ENCODE data around the gene GNB5.

- TF ChIP-seq, protein P1, sequence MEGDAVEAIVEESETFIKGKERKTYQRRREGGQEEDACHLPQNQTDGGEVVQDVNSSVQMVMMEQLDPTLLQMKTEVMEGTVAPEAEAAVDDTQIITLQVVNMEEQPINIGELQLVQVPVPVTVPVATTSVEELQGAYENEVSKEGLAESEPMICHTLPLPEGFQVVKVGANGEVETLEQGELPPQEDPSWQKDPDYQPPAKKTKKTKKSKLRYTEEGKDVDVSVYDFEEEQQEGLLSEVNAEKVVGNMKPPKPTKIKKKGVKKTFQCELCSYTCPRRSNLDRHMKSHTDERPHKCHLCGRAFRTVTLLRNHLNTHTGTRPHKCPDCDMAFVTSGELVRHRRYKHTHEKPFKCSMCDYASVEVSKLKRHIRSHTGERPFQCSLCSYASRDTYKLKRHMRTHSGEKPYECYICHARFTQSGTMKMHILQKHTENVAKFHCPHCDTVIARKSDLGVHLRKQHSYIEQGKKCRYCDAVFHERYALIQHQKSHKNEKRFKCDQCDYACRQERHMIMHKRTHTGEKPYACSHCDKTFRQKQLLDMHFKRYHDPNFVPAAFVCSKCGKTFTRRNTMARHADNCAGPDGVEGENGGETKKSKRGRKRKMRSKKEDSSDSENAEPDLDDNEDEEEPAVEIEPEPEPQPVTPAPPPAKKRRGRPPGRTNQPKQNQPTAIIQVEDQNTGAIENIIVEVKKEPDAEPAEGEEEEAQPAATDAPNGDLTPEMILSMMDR (IDR thresholded peaks at IDR 0.05; ENCODE audit: insufficient read depth, low read depth, low read length) = no peak
- TF ChIP-seq EZH2 (IDR thresholded peaks at IDR 0.05; ENCODE audit: insufficient read depth, low read length) = no peak
Measured at GRCh38 chr15:52179278-52180195, 11.7 kb downstream of the GNB5 start.
